ENCODE results near the gene SH3RF3. TPM values are rescaled to one million over a fixed set of nuclear protein-coding genes. Genes with fewer than 3 reads are reported as not detected.

Gene SH3RF3
- total RNA-seq, 2 donors from 2014 or later, result 1.4 to 17.0 TPM

- H3K27me3 ChIP-seq (replicated peaks; ENCODE audit: insufficient read depth), result no peaks in the 10 kb centered on the region
- H3K36me3 ChIP-seq, result no peaks in the 10 kb centered on the region
- intact Hi-C loops (cut with DNase I), result no loop called here
- H3K4me1 ChIP-seq (replicated peaks), result peaks cover 12% of the 10 kb centered on the region
- 96% methylated on average over 21 of the region's 21 CpGs for WGBS
- H3K27ac ChIP-seq, result no peak overlapping the region
- TF ChIP-seq POLR2AphosphoS5 (IDR thresholded peaks at IDR 0.05) (no peak), CTCF (IDR thresholded peaks at IDR 0.05) (no peak), POLR2A (IDR thresholded peaks at IDR 0.05) (no peak)
- H3K4me3 ChIP-seq, result no peak overlapping the region
- no peak for DNase-seq (ENCODE audit: low spot score)
- no peaks in the 10 kb centered on the region for H3K9me3 ChIP-seq
These were observed 372.5 kb downstream of the SH3RF3 start for GRCh38 chr2:109501461-109501860.

DNA sequence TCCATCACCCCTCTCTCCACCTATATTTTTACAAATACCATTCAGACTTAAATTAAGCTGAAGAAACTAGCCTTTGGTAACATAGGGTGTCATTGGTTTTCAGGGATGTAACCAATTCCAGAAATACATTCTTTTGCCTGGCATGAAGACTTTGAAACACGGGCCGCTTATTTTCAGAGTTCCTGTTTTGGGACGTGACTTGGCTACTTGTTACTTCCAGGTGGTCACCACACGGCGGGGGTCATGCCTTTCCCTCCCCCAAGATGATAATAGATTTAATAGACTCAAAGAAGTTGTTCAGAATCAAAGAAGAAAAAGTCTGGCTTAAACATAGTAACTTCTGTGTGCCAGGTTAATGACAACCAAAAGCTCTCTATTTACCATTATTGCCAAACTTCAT is 374.2 kb downstream of the SH3RF3 start:
- Histone ChIP-seq H3K36me3 (no peaks in the 10 kb centered on the region), H3K27ac (no peak overlapping the region), H3K27me3 (replicated peaks; ENCODE audit: insufficient read depth) (no peaks in the 10 kb centered on the region), H3K4me1 (replicated peaks) (peaks cover 12% of the 10 kb centered on the region), H3K9me3 (no peaks in the 10 kb centered on the region), H3K4me3 (no peak overlapping the region)
- intact Hi-C loops (cut with DNase I), result no loop called here
- TF ChIP-seq POLR2A (IDR thresholded peaks at IDR 0.05) (no peak), POLR2AphosphoS5 (IDR thresholded peaks at IDR 0.05) (no peak), CTCF (IDR thresholded peaks at IDR 0.05) (no peak)
- DNase-seq (ENCODE audit: low spot score), result no peak
- 84% methylated on average over 5 of the region's 5 CpGs for WGBS

DNA sequence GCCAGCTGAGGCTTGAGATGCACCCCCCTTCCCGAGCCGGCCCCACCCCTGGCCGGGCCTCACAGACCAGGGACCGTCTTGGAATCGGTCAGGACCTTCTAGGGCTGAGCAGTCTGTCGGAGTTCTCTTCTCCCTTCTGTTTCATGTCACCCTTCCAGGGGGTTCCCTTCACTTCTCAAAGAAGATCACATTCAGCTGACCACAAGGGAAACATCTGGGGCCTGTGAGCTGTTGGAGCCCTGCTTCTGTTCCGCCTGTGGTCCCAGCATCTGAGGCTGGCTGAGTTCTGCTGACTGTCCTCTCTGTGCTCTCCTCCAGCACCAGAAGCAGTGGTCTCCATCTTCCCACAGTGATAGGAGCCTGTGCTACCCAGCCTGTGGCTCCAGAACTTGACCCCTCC is 378.2 kb downstream of the SH3RF3 start:
- H3K27me3 ChIP-seq (replicated peaks; ENCODE audit: insufficient read depth), result no peaks in the 10 kb centered on the region
- H3K4me1 ChIP-seq (replicated peaks), result no peaks in the 10 kb centered on the region
- no peaks in the 10 kb centered on the region for H3K9me3 ChIP-seq
- no peaks in the 10 kb centered on the region for H3K36me3 ChIP-seq
- TF ChIP-seq POLR2A (IDR thresholded peaks at IDR 0.05) (no peak), POLR2AphosphoS5 (IDR thresholded peaks at IDR 0.05) (no peak), CTCF (IDR thresholded peaks at IDR 0.05) (no peak)
- DNase-seq (ENCODE audit: low spot score), result no peak
- H3K27ac ChIP-seq, result no peak overlapping the region
- no peak overlapping the region for H3K4me3 ChIP-seq
- intact Hi-C loops (cut with DNase I), result no loop called here
- WGBS, result 68% methylated on average over 7 of the region's 7 CpGs

DNA sequence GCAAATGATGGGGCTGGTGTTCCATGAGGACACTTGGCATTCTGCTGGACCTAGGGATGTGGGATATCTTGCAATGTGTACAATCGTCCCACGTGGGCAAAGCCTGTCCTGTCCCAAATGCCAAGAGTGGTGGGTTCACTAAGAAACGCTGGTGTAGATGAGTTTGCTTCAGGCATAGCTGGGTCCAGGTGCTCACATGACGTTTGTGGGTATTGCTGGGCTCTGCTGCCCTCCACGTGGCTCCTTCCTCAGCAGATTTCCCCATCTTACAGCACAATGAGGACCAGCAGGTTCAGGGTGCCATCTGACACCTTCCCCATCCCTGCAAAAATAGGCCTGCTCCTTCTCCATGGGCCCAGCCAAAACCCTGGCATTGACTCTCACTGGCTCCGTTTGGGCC is 378.8 kb downstream of the SH3RF3 start:
- WGBS, result 52% methylated on average over 6 of the region's 6 CpGs
- no peak for DNase-seq (ENCODE audit: low spot score)
- Histone ChIP-seq H3K4me1 (replicated peaks) (no peaks in the 10 kb centered on the region), H3K27me3 (replicated peaks; ENCODE audit: insufficient read depth) (no peaks in the 10 kb centered on the region), H3K27ac (no peak overlapping the region), H3K4me3 (no peak overlapping the region), H3K9me3 (no peaks in the 10 kb centered on the region), H3K36me3 (no peaks in the 10 kb centered on the region)
- intact Hi-C loops (cut with DNase I), result no loop called here
- TF ChIP-seq POLR2AphosphoS5 (IDR thresholded peaks at IDR 0.05) (no peak), CTCF (IDR thresholded peaks at IDR 0.05) (no peak), POLR2A (IDR thresholded peaks at IDR 0.05) (no peak)

GRCh38 chr2:109508556-109508955 is 379.6 kb downstream of the SH3RF3 start:
- Histone ChIP-seq H3K27me3 (replicated peaks; ENCODE audit: insufficient read depth) (no peaks in the 10 kb centered on the region), H3K9me3 (no peaks in the 10 kb centered on the region), H3K4me3 (no peak overlapping the region), H3K27ac (no peak overlapping the region), H3K4me1 (replicated peaks) (no peaks in the 10 kb centered on the region), H3K36me3 (no peaks in the 10 kb centered on the region)
- 72% methylated on average over 8 of the region's 8 CpGs for WGBS
- TF ChIP-seq POLR2A (IDR thresholded peaks at IDR 0.05) (no peak), POLR2AphosphoS5 (IDR thresholded peaks at IDR 0.05) (no peak), CTCF (IDR thresholded peaks at IDR 0.05) (no peak)
- intact Hi-C loops (cut with DNase I), result no loop called here
- no peak for DNase-seq (ENCODE audit: low spot score)
